ENCODE results near the gene ZBTB43. TPM values are rescaled to one million over a fixed set of nuclear protein-coding genes. Genes with fewer than 3 reads are reported as not detected.
A peak's percentile ranks its signal among the peaks of the same experiment; 100 is the strongest.

Gene ZBTB43
- total RNA-seq, 1 experiment from 2014 or later: 11.9 TPM

GRCh38 chr9:126844085-126844484, 39.2 kb downstream of the ZBTB43 start:
- no peaks in the 10 kb centered on the region for H3K27me3 Mint-ChIP-seq (ENCODE audit: unreplicated experiment)
- H3K4me3 Mint-ChIP-seq (ENCODE audit: low read depth, unreplicated experiment): peak overlapping the region; percentile 12
- peaks cover 15% of the 10 kb centered on the region for H3K4me1 Mint-ChIP-seq (ENCODE audit: low read depth, unreplicated experiment)
- peak; percentile 27 for DNase-seq
- intact Hi-C loops (cut with micrococcal nuclease; ENCODE audit: unreplicated experiment): no loop called here
- no peak for TF ChIP-seq CTCF (IDR thresholded peaks at IDR 0.05; ENCODE audit: unreplicated experiment)
- H3K27ac Mint-ChIP-seq (ENCODE audit: unreplicated experiment): no peak overlapping the region
- CTCF ChIA-PET: interaction anchor here (0.7 to 2.0 kb wide), 2 partner anchors 17 to 20 kb away, joined by 3 to 8 read pairs; partner anchors contain the start of gene ZBTB34
- H3K9me3 Mint-ChIP-seq (ENCODE audit: low read depth, unreplicated experiment): no peaks in the 10 kb centered on the region
- BruUV-seq (replicated peaks): no TSS peak
- peaks cover 12% of the 10 kb centered on the region for H3K36me3 Mint-ChIP-seq (ENCODE audit: insufficient read depth, unreplicated experiment)

GRCh38 chr9:126847051-126847450, 42.2 kb downstream of the ZBTB43 start:
- peaks cover 8% of the 10 kb centered on the region for H3K36me3 Mint-ChIP-seq (ENCODE audit: insufficient read depth, unreplicated experiment)
- DNase-seq: no peak
- no peaks in the 10 kb centered on the region for H3K9me3 Mint-ChIP-seq (ENCODE audit: low read depth, unreplicated experiment)
- peaks cover under 1% of the 10 kb centered on the region for H3K27me3 Mint-ChIP-seq (ENCODE audit: unreplicated experiment)
- CTCF ChIA-PET: no interaction called here
- H3K4me1 Mint-ChIP-seq (ENCODE audit: low read depth, unreplicated experiment): peaks cover 15% of the 10 kb centered on the region
- BruUV-seq (replicated peaks): no TSS peak
- H3K4me3 Mint-ChIP-seq (ENCODE audit: low read depth, unreplicated experiment): no peak overlapping the region
- intact Hi-C loops (cut with micrococcal nuclease; ENCODE audit: unreplicated experiment): no loop called here
- no peak overlapping the region for H3K27ac Mint-ChIP-seq (ENCODE audit: unreplicated experiment)
- no peak for TF ChIP-seq CTCF (IDR thresholded peaks at IDR 0.05; ENCODE audit: unreplicated experiment)

- H3K27me3 Mint-ChIP-seq (ENCODE audit: unreplicated experiment): peaks cover 14% of the 10 kb centered on the region
- intact Hi-C loops (cut with micrococcal nuclease; ENCODE audit: unreplicated experiment): no loop called here
- no TSS peak for BruUV-seq (replicated peaks)
- no peaks in the 10 kb centered on the region for H3K9me3 Mint-ChIP-seq (ENCODE audit: low read depth, unreplicated experiment)
- no peak for DNase-seq
- CTCF ChIA-PET: no interaction called here
- no peak overlapping the region for H3K4me3 Mint-ChIP-seq (ENCODE audit: low read depth, unreplicated experiment)
- H3K36me3 Mint-ChIP-seq (ENCODE audit: insufficient read depth, unreplicated experiment): no peaks in the 10 kb centered on the region
- no peak for TF ChIP-seq CTCF (IDR thresholded peaks at IDR 0.05; ENCODE audit: unreplicated experiment)
- H3K27ac Mint-ChIP-seq (ENCODE audit: unreplicated experiment): no peak overlapping the region
- no peaks in the 10 kb centered on the region for H3K4me1 Mint-ChIP-seq (ENCODE audit: low read depth, unreplicated experiment)
Observed at GRCh38 chr9:126849591-126850225, 44.9 kb downstream of the ZBTB43 start.

GRCh38 chr9:126851286-126851880, 46.5 kb downstream of the ZBTB43 start:
- no peaks in the 10 kb centered on the region for H3K9me3 Mint-ChIP-seq (ENCODE audit: low read depth, unreplicated experiment)
- H3K4me1 Mint-ChIP-seq (ENCODE audit: low read depth, unreplicated experiment): no peaks in the 10 kb centered on the region
- BruUV-seq (replicated peaks): no TSS peak
- H3K4me3 Mint-ChIP-seq (ENCODE audit: low read depth, unreplicated experiment): no peak overlapping the region
- H3K36me3 Mint-ChIP-seq (ENCODE audit: insufficient read depth, unreplicated experiment): no peaks in the 10 kb centered on the region
- intact Hi-C loops (cut with micrococcal nuclease; ENCODE audit: unreplicated experiment): no loop called here
- TF ChIP-seq CTCF (IDR thresholded peaks at IDR 0.05; ENCODE audit: unreplicated experiment): no peak
- no peak overlapping the region for H3K27ac Mint-ChIP-seq (ENCODE audit: unreplicated experiment)
- no peak for DNase-seq
- CTCF ChIA-PET: no interaction called here
- peaks cover 14% of the 10 kb centered on the region for H3K27me3 Mint-ChIP-seq (ENCODE audit: unreplicated experiment)

Measured in Calu3 (cell line).